ENCODE results near the gene C19orf67.

DNA sequence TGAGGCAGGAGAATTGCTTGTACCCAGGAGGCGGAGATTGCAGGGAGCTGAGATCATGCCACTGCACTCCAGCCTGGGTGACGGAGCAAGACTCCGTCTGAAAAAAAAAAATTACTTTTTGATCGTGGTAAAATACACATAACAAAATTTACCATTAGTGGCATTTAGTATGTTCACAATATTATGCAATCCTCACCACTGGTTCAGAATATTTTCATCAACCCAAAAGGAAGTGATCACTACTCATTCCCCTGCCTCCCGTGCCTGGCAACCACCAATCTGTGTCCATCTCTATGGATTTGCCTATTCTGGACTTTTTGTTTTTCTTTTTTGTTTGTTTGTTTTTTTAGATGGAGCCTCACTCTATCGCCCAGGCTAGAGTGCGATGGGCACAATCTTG is 22.5 kb downstream of the C19orf67 start:
- TF ChIP-seq, protein P1, sequence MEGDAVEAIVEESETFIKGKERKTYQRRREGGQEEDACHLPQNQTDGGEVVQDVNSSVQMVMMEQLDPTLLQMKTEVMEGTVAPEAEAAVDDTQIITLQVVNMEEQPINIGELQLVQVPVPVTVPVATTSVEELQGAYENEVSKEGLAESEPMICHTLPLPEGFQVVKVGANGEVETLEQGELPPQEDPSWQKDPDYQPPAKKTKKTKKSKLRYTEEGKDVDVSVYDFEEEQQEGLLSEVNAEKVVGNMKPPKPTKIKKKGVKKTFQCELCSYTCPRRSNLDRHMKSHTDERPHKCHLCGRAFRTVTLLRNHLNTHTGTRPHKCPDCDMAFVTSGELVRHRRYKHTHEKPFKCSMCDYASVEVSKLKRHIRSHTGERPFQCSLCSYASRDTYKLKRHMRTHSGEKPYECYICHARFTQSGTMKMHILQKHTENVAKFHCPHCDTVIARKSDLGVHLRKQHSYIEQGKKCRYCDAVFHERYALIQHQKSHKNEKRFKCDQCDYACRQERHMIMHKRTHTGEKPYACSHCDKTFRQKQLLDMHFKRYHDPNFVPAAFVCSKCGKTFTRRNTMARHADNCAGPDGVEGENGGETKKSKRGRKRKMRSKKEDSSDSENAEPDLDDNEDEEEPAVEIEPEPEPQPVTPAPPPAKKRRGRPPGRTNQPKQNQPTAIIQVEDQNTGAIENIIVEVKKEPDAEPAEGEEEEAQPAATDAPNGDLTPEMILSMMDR (IDR thresholded peaks at IDR 0.05), result no peak
- no peak for TF ChIP-seq POLR2AphosphoS5 (IDR thresholded peaks at IDR 0.05; ENCODE audit: low read depth, low read length)
- TF ChIP-seq, protein P2, sequence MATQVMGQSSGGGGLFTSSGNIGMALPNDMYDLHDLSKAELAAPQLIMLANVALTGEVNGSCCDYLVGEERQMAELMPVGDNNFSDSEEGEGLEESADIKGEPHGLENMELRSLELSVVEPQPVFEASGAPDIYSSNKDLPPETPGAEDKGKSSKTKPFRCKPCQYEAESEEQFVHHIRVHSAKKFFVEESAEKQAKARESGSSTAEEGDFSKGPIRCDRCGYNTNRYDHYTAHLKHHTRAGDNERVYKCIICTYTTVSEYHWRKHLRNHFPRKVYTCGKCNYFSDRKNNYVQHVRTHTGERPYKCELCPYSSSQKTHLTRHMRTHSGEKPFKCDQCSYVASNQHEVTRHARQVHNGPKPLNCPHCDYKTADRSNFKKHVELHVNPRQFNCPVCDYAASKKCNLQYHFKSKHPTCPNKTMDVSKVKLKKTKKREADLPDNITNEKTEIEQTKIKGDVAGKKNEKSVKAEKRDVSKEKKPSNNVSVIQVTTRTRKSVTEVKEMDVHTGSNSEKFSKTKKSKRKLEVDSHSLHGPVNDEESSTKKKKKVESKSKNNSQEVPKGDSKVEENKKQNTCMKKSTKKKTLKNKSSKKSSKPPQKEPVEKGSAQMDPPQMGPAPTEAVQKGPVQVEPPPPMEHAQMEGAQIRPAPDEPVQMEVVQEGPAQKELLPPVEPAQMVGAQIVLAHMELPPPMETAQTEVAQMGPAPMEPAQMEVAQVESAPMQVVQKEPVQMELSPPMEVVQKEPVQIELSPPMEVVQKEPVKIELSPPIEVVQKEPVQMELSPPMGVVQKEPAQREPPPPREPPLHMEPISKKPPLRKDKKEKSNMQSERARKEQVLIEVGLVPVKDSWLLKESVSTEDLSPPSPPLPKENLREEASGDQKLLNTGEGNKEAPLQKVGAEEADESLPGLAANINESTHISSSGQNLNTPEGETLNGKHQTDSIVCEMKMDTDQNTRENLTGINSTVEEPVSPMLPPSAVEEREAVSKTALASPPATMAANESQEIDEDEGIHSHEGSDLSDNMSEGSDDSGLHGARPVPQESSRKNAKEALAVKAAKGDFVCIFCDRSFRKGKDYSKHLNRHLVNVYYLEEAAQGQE (IDR thresholded peaks at IDR 0.05; ENCODE audit: insufficient read depth in 1 of 2, low read depth in 2 of 2, low read length in 1 of 2), result no peak

Measured in Panc1 (cell line).